H1 (cell line): Measurements from ENCODE around the gene ITSN1. TPM values are rescaled to one million over a fixed set of nuclear protein-coding genes. Genes with fewer than 3 reads are reported as not detected.

Experiments
- CTCF ChIA-PET: fragments of 300-600 bp; sonication (Branson Sonifier 250); formaldehyde crosslinking; loops from one replicate; lab custom pipeline; 2021; ENCODE audit not compliant: partially characterized antibody; lab: Charles Lee
- POLR2A ChIA-PET: fragments of 300-600 bp; sonication (Branson Sonifier 250); formaldehyde crosslinking; loops from one replicate; lab custom pipeline; 2021; ENCODE audit warnings: inconsistent platforms; ENCODE audit not compliant: partially characterized antibody; lab: Charles Lee
- DNase-seq, 2 experiments: peaks; one replicate each; pipeline versions ENCODE4 v3.0.0 to v3.0.0-alpha.2; 2010 to 2022; ENCODE audit warnings: low spot score in 2 of 2, low read depth in 1 of 2, mixed read lengths in 1 of 2
- FAIRE-seq: peaks from 2 replicates; lab custom pipeline; 2011; peaks lifted over from hg19 to GRCh38; lab: Jason Lieb, UNC
- H2AFZ ChIP-seq: 2 replicates; pipeline ENCODE4 v1.8.1; 2012; ENCODE audit warnings: low read length, inconsistent platforms
- H2AK5ac ChIP-seq: 2 replicates; pipeline ENCODE4 v1.6.1; 2013; ENCODE audit warnings: low read depth, low read length
- H2BK120ac ChIP-seq: replicated peaks from 2 replicates; pipeline ENCODE3; 2013; ENCODE audit warnings: low read depth, low read length, inconsistent platforms
- H2BK12ac ChIP-seq: 2 replicates; pipeline ENCODE4 v1.6.1; 2013; ENCODE audit warnings: low read depth, low read length
- H2BK15ac ChIP-seq: 2 replicates; pipeline ENCODE4 v1.6.1; 2013; ENCODE audit warnings: low read length
- H2BK20ac ChIP-seq: 2 replicates; pipeline ENCODE4 v1.6.1; 2013; ENCODE audit warnings: low read length
- H2BK5ac ChIP-seq: 2 replicates; pipeline ENCODE4 v1.6.1; 2013; ENCODE audit warnings: low read depth, low read length
- H3K14ac ChIP-seq: 2 replicates; pipeline ENCODE4 v1.6.1; 2013; ENCODE audit warnings: inconsistent platforms; ENCODE audit not compliant: insufficient read length
- H3K18ac ChIP-seq: 2 replicates; pipeline ENCODE4 v1.6.1; 2013; ENCODE audit warnings: low read length; ENCODE audit errors: extremely low read depth
- H3K23ac ChIP-seq: 2 replicates; pipeline ENCODE4 v1.6.1; 2013; ENCODE audit warnings: inconsistent platforms; ENCODE audit not compliant: insufficient read length
- H3K23me2 ChIP-seq: 2 replicates; pipeline ENCODE4 v1.6.1; 2013; ENCODE audit warnings: low read depth, low read length
- H3K27ac ChIP-seq: 2 replicates; pipeline ENCODE4 v1.6.1; 2011; ENCODE audit warnings: low read depth, low read length, inconsistent platforms
- H3K27me3 ChIP-seq, 4 experiments: replicated peaks in 1 of 4; 1 replicate in 1 of 4; 2 replicates in 3 of 4; pipeline versions ENCODE4 v1.6.1 to v1.8.1; 2011 to 2013; ENCODE audit warnings: low read length in 3 of 4, mild to moderate bottlenecking in 3 of 4, inconsistent platforms in 2 of 4, mixed read lengths in 2 of 4, moderate library complexity in 1 of 4; ENCODE audit not compliant: control insufficient read depth in 3 of 4, insufficient read depth in 3 of 4; ENCODE audit errors: extremely low read depth in 1 of 4
- H3K36me3 ChIP-seq, 4 experiments: 2 replicates each; pipeline versions ENCODE4 v1.6.1 to v1.8.1; 2011 to 2013; ENCODE audit warnings: mild to moderate bottlenecking in 4 of 4, low read length in 3 of 4, moderate library complexity in 2 of 4, control low read depth in 1 of 4, inconsistent platforms in 1 of 4; ENCODE audit not compliant: insufficient read depth in 4 of 4, control insufficient read depth in 2 of 4
- H3K4ac ChIP-seq: replicated peaks from 2 replicates; pipeline ENCODE3; 2013; ENCODE audit warnings: low read length, low read depth, mixed read lengths, inconsistent platforms; ENCODE audit not compliant: insufficient read length
- H3K4me1 ChIP-seq, 4 experiments: replicated peaks in 1 of 4; 1 replicate in 1 of 4; 2 replicates in 3 of 4; pipeline versions ENCODE4 v1.6.1 to v1.8.1; 2011 to 2013; ENCODE audit warnings: low read length in 3 of 4, inconsistent platforms in 2 of 4, mixed read lengths in 1 of 4; ENCODE audit not compliant: insufficient read depth in 4 of 4, control insufficient read depth in 3 of 4
- H3K4me2 ChIP-seq, 2 experiments: 2 replicates each; pipeline versions ENCODE4 v1.6.1 to v1.8.1; 2011 to 2013; ENCODE audit warnings: low read depth in 2 of 2, low read length in 2 of 2, control low read depth in 1 of 2, inconsistent platforms in 1 of 2, mild to moderate bottlenecking in 1 of 2; ENCODE audit not compliant: insufficient read depth in 1 of 2
- H3K4me3 ChIP-seq, 4 experiments: fragments of 200-600, 300-600 bp in 1 of 4; sonication (generic), shearing (Covaris generic), sonication (Bioruptor Twin) in 1 of 4; 2 replicates each; pipeline versions ENCODE4 v1.5.1 to v1.8.1; 2011 to 2016; ENCODE audit warnings: low read length in 4 of 4, low read depth in 3 of 4, control low read depth in 2 of 4, inconsistent platforms in 2 of 4, mild to moderate bottlenecking in 2 of 4, mixed read lengths in 1 of 4, moderate library complexity in 1 of 4; ENCODE audit not compliant: insufficient read depth in 2 of 4; ENCODE audit errors: extremely low read depth in 1 of 4
- H3K56ac ChIP-seq: replicated peaks from 2 replicates; pipeline ENCODE3; 2013; ENCODE audit warnings: low read depth, mild to moderate bottlenecking, mixed read lengths, low read length, inconsistent platforms; ENCODE audit not compliant: insufficient read length
- H3K79me1 ChIP-seq: 2 replicates; pipeline ENCODE4 v1.6.1; 2013; ENCODE audit warnings: low read depth, low read length, control low read depth
- H3K79me2 ChIP-seq, 2 experiments: 2 replicates each; pipeline versions ENCODE4 v1.6.1 to v1.8.1; 2012 to 2013; ENCODE audit warnings: low read length in 2 of 2, mild to moderate bottlenecking in 2 of 2, inconsistent platforms in 1 of 2; ENCODE audit not compliant: insufficient read depth in 2 of 2, control insufficient read depth in 1 of 2
- H3K9ac ChIP-seq, 4 experiments: replicated peaks in 1 of 4; 1 replicate in 1 of 4; 2 replicates in 3 of 4; pipeline versions ENCODE4 v1.6.1 to v1.8.1; 2011 to 2013; ENCODE audit warnings: low read depth in 3 of 4, low read length in 3 of 4, control low read depth in 2 of 4, mild to moderate bottlenecking in 2 of 4, moderate library complexity in 2 of 4, inconsistent platforms in 1 of 4; ENCODE audit errors: extremely low read depth in 1 of 4
- H3K9me3 ChIP-seq, 2 experiments: 2 replicates each; pipeline versions ENCODE4 v1.6.1 to v1.8.1; 2012 to 2013; ENCODE audit warnings: mild to moderate bottlenecking in 2 of 2, moderate library complexity in 2 of 2, control low read depth in 1 of 2, inconsistent platforms in 1 of 2, low read depth in 1 of 2, low read length in 1 of 2, mixed read lengths in 1 of 2; ENCODE audit not compliant: insufficient read depth in 2 of 2
- H4K20me1 ChIP-seq, 2 experiments: replicated peaks in 1 of 2; 2 replicates each; pipeline versions ENCODE3 to v1.8.1; 2011 to 2013; ENCODE audit warnings: inconsistent platforms in 2 of 2, low read length in 2 of 2, mild to moderate bottlenecking in 1 of 2; ENCODE audit not compliant: insufficient read depth in 2 of 2, control insufficient read depth in 1 of 2
- H4K5ac ChIP-seq: 2 replicates; pipeline ENCODE4 v1.6.1; 2013; ENCODE audit warnings: low read length, low read depth, mixed read lengths, inconsistent platforms; ENCODE audit not compliant: insufficient read length
- H4K8ac ChIP-seq: 2 replicates; pipeline ENCODE4 v1.8.0; 2013; ENCODE audit warnings: mild to moderate bottlenecking, moderate library complexity, low read length, inconsistent platforms; ENCODE audit not compliant: insufficient read depth; ENCODE audit errors: extremely low read depth
- H4K91ac ChIP-seq: replicated peaks from 2 replicates; pipeline ENCODE3; 2013; ENCODE audit warnings: low read length, mixed read lengths, inconsistent platforms; ENCODE audit not compliant: insufficient read length
- BRCA1 ChIP-seq: IDR thresholded peaks from 2 replicates; pipeline ENCODE4 v1.6.1; 2012; ENCODE audit warnings: low read depth, low read length, improper control_type of control experiment
- EP300 ChIP-seq, 2 experiments: IDR thresholded peaks; 1 replicate in 1 of 2; 2 replicates in 1 of 2; pipeline ENCODE4 v1.6.1; 2011 to 2012; ENCODE audit warnings: low read depth in 2 of 2, low read length in 2 of 2, mild to moderate bottlenecking in 2 of 2, borderline replicate concordance in 1 of 2, inconsistent platforms in 1 of 2, moderate library complexity in 1 of 2
- KDM5A ChIP-seq: fragments of 200-600 bp; IDR thresholded peaks from 2 replicates; pipeline ENCODE4 v1.7.1; 2012; ENCODE audit warnings: mild to moderate bottlenecking, low read length, inconsistent platforms, mixed read lengths
- MAFK ChIP-seq: IDR thresholded peaks from 2 replicates; pipeline ENCODE4 v1.6.1; 2012; ENCODE audit warnings: low read depth, mild to moderate bottlenecking, improper control_type of control experiment, low read length
- RXRA ChIP-seq: IDR thresholded peaks from 2 replicates; pipeline ENCODE4 v1.6.1; 2011; ENCODE audit warnings: low read depth, mild to moderate bottlenecking, low read length, moderate library complexity; ENCODE audit not compliant: insufficient read depth
- SRF ChIP-seq: IDR thresholded peaks from 2 replicates; pipeline ENCODE4 v1.6.1; 2011; ENCODE audit warnings: mild to moderate bottlenecking, low read depth, low read length, moderate library complexity
- SUZ12 ChIP-seq: fragments of 200-600 bp; sonication (generic); IDR thresholded peaks from 2 replicates; pipeline ENCODE4 v1.6.1; 2012; ENCODE audit warnings: mild to moderate bottlenecking, inconsistent platforms, low read length, moderate library complexity, mixed read lengths
- YY1 ChIP-seq: IDR thresholded peaks from 2 replicates; pipeline ENCODE4 v1.6.1; 2011; ENCODE audit warnings: low read depth, mild to moderate bottlenecking, low read length
- WGBS, 2 experiments: shearing (Covaris generic) in 1 of 2; methylation state at CpG; one replicate each; pipeline versions ENCODE4 v1.1.6 to v1.1.7; 2013 to 2015; ENCODE audit warnings: low lambda C conversion rate in 2 of 2, mixed read lengths in 2 of 2, inconsistent platforms in 1 of 2, low coverage in 1 of 2, missing lambda C conversion rate in 1 of 2; ENCODE audit not compliant: insufficient replicate concordance in 2 of 2, insufficient coverage in 1 of 2, insufficient read length in 1 of 2; ENCODE audit errors: extremely low coverage in 1 of 2, missing lambda C conversion rate in 1 of 2; 5-methylcytosine and 5-hydroxymethylcytosine counted together
- polyA plus RNA-seq, 7 experiments: library from polyadenylated mRNA; depleted of rRNA in 3 of 7; stranded (reverse) in 5 of 7; unstranded in 2 of 7; fragments of >200 nt in 5 of 7; fragments of 200-250 nt in 2 of 7; gene quantifications; 1 replicate in 5 of 7; 2 replicates in 1 of 7; 4 replicates in 1 of 7; pipeline versions ENCODE4 v1.2.1 to v1.2.3, GENCODE V29; 2011 to 2013; ENCODE audit warnings: missing spikeins in 2 of 7, mixed read lengths in 2 of 7
- total RNA-seq: library from RNA; stranded (reverse); fragmentation: NEBNext Ultra II Directional; extraction: Animal tissue kit (Norgen Biotek cat#: 25700); gene quantifications from 2 replicates; pipeline ENCODE4 v1.2.1, GENCODE V29; 2021

Gene ITSN1
- total and polyA plus RNA-seq, 2 of the 8 experiments (the other 6 are each of a cell fraction or from before 2014, with no cell fraction given) = 60.8 to 78.1 TPM

GRCh38 chr21:33799378-33800090 lies 157.2 kb downstream of the ITSN1 start:
- Histone ChIP-seq H3K27ac (no peak overlapping the region), H3K27me3 (no peaks in the 10 kb centered on the region), H3K4me1 (peaks cover 0 to 10% (median 2%) of the 10 kb centered on the region in 4 experiments; a peak in 3 of 7 replicates), H3K4ac (no peak overlapping the region), H3K9ac (no peak overlapping the region), H4K91ac (no peak overlapping the region), H3K14ac (no peak overlapping the region), H2BK120ac (no peak overlapping the region), H4K8ac (no peak overlapping the region), H3K56ac (no peak overlapping the region), H2BK20ac (no peak overlapping the region), H3K4me2 (no peak overlapping the region), H3K36me3 (peaks cover 4 to 37% (median 13%) of the 10 kb centered on the region in 4 experiments; a peak in 6 of 8 replicates), H4K20me1 (no peaks in the 10 kb centered on the region), H3K79me1 (no peaks in the 10 kb centered on the region), H2BK15ac (no peak overlapping the region), H3K4me3 (no peak overlapping the region), H3K23me2 (no peaks in the 10 kb centered on the region), H3K18ac (no peak overlapping the region), H3K23ac (no peak overlapping the region), H2BK12ac (no peak overlapping the region), H2AK5ac (no peak overlapping the region), H3K9me3 (no peaks in the 10 kb centered on the region), H2BK5ac (no peak overlapping the region), H2AFZ (no peak overlapping the region), H4K5ac (no peak overlapping the region), H3K79me2 (0 out of 4 replicates have a peak, but pooled peaks cover 0 to 3% of the 10 kb centered on the region in 2 experiments)
- WGBS, 2 experiments = 84% methylated on average over 5 of the region's 5 CpGs; no CpG with 5 or more reads in 1 of the 2 experiments
- DNase-seq (no peak), FAIRE-seq (no peak)
- TF ChIP-seq YY1 (no peak), KDM5A (no peak), SUZ12 (no peak), BRCA1 (no peak), RXRA (no peak), MAFK (no peak), EP300 (IDR thresholded peaks at IDR 0.05; ENCODE audit: borderline replicate concordance in 1 of 2, low read depth in 2 of 2, low read length in 2 of 2) (no peak), SRF (no peak)
- POLR2A ChIA-PET = no interaction called here
- CTCF ChIA-PET = no interaction called here
